Inflammatory macrophage treated with lipopolysaccharide for 1 hour (primary cell): ENCODE measurements around the gene ZNRF1.
"Not testable (repeated sequence)": the region's sequence is repeated elsewhere in the genome, so short reads cannot be mapped to it uniquely, and the experiment has no call there.

Source experiments
- DNase-seq, 2 donors: peaks; one replicate each; pipeline ENCODE4 v3.0.0-alpha.2; 2020 to 2022

Gene ZNRF1

DNA sequence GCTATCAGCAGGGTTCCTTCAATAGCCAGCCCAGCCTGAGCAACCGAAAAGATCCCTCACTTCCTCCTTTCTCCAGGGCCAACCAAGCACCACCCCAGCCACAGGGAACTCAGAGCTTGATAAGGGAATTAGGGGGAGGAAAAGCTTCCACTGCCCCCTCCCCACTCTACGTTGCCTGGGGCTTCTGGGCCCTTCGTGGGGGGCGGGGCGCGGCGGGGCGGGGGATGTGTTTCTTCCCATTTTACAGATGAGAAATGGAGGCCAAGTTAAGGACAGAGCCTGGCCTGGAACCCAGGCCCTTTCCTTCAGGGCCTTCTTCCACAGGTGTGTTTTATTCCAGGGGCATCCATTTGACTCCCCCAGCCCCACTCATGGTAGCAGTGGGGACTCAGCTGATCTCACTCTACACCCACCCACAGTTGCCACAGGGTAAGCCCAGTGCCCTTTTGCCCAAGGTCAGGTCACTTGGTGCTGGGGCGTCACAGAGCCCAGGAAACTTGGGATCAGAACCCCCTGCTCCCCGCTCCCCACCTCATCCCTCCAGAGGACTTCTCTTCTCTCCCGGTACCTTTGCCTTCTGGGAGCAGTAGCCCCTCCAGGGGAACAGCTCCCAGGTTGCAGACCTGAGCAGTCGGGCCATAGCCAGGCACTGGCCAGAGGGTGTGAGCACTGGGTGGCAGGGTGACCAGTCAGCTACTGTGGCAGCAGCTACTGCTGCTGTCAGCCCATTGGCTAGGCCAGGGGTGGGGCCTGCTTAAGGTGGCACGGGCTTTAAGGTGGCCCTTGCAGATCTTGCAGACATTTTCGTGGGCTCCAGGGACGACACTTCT lies 117.5 kb downstream of the ZNRF1 start, which contains the start of gene LDHD:
Gene LDHD, minus strand, starts transcription at position 700 of the 830 bp plus-strand sequence. Its CDS starts 60 bp downstream, at position 640.
- DNase-seq: peak; percentile 45

DNA sequence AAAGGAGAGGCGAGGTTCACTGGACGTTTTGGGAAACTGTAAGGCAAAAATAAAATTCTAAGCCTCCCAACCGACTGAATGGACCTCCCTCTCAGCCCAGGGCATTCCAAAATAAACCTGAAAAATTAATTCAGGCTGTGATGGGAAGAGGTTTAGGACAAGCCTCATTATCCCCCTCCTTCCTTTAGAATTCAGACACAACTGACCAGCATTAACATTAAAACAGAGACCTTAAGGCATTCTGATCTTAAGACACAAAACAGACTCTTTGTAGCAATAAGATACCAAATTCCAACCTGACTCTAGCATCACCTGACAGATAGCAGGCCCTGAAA lies 118.1 kb downstream of the ZNRF1 start:
- no peak for DNase-seq

- no peak for DNase-seq
Measured at GRCh38 chr16:75118943-75119539, 120.2 kb downstream of the ZNRF1 start.

DNA sequence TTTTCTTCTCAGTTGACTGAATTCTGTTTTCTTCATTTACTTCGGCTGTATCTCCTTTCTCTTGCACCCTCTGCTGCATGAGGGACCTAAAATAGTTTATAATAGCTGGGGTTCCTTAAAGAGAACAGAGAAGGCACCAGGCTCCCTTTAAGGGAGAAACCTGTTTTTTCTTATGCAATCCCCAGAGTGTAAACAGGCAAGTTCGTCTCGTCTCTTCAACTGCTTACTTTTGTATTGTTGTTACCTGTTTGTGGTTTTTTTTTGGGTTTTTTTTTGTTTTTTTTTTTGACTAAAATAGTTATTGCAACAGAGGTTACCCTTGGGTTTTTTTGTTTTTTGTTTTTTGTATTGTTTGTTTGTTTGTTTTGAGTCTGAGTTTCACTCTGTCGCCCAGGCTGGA lies 121.4 kb downstream of the ZNRF1 start:
- no peak for DNase-seq

DNA sequence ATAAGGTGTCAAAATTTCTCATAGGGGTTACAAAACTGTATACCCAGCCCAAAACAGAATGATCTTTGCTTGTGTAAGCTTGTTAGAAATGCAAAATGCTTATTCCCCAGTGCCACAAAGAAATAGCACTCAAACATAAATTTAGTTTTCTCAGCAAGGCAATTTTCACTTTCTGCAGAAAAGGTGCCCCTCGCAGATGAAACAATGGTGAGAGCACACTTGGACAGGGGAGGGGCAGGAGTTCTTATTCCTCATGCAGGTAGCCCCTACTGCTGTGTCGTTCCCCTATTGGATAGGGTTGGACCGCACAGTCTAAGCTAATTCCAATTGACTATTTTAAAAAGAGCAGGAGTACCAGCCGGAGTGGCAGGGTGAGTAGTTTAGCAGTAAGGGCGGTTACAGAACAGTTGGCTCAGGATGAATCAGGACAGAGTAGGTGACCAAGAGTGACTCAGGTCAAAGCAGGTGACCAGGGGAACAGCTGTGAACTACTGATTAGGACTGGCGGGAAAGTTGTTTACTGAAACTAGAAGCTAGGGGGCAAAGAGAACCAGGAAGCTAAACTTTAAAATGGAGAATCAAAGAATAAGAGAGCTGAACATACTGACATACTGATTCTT lies 123.2 kb downstream of the ZNRF1 start:
- no peak for DNase-seq

- DNase-seq: no peak
Measured at GRCh38 chr16:75122609-75123008, 123.8 kb downstream of the ZNRF1 start.

DNA sequence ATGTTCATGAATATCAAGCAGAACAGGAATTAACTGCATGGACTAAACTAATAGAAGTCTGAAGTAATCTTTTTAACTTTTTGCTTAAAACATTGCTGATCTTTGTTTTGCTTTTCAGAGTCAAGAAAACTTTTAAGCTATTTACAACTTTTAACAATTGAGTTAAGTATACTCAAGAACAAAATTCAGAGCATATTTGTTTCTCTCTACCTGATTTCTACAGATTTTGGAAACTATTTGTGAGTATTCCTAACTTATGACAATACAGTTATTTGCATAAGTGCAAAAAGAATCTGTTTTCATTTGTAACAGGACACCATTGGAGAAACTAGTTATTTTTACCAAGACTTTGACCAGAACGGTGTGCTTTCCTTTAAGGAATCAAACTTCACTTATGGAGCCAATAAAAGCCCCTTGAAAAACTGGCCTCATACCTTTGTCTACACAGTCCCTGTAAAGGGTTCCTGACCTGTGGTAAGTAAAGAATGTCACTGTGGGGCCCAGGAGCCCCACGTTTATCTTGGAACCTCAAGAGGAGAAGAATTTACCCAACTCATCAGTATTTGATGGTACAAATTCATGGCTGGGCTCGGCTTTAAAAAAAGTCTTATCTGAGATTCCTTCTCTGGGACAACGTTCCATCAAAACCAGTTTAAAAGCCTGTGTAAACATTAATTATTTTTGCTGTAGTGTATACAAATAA lies 129.0 kb downstream of the ZNRF1 start:
- DNase-seq: no peak

GRCh38 chr16:75129421-75130149 lies 130.8 kb downstream of the ZNRF1 start:
- not testable (repeated sequence) for DNase-seq

DNA sequence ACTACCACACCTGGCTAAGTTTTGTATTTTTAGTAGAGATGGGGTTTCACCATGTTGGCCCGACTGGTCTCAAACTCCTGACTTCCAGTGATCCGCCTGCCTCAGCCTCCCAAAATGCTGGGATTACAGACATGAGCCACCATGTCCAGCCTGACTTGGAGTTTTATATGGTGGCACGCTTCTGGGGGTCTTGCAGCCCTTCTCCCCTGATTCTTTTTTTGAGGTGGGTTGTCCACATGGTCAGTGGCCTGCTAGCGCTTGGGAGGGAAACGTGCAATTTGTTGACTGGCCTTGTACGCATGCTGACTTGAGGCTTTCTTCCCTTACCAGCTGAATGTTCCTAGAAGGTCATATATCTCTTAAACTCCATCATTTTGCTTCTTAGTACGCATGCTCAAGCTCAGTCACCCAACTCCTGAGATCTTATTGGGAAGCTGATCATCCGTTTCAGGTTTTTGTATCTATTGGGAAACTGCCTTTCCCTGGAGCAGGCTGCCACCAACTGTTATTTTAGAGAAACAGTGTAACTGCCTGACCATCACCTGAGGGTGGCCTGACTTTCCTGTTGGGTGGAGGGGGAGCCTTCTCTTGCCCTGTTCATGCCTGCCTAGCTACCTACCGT lies 131.4 kb downstream of the ZNRF1 start:
- no peak for DNase-seq

DNA sequence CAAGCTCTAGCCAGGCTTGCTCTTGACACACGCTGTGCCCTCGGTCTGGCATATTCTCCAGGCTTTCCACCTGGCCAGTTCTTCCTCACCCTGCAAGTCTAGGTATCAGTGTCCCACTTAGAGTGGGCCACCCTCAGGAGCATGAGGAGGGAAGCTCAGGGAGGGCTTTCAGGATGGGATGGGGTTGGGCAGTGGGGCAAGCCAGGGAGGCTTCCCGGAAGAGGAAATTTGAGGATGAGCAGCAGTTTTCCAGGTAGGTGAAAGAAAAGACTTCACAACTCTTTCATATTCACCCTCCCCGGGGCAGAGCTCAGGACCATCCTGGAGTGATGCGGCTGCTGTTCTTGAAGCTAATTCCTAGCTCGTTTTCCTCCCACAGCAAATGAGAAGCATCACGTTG lies 132.3 kb downstream of the ZNRF1 start:
- no peak for DNase-seq

DNA sequence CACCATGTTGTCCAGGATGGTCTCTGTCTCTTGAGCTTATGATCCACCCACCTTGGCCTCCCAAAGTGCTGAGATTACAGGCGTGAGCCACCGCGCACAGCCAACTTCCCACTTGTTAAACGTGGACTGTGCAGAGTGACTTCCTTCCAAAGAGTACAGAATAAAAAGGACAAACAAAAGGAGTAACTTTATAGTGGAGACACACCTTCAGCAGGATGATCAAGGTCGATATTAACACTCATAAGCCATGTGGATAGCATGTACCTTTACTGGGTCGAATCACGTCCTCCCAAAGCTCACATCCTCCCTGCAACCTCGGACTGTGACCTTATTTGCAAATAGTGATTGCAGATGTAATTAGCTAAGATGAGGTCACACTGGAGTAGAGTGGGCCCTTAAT lies 139.4 kb downstream of the ZNRF1 start:
- DNase-seq: no peak

GRCh38 chr16:75138636-75139035 lies 139.8 kb downstream of the ZNRF1 start:
- DNase-seq: peak; percentile 14 to 24

- DNase-seq: no peak
Measured at GRCh38 chr16:75139498-75139897, 140.7 kb downstream of the ZNRF1 start.

- peak; percentile 41 to 87 for DNase-seq
Measured at GRCh38 chr16:75143941-75144340, 145.1 kb downstream of the ZNRF1 start.

- DNase-seq: no peak
Measured at GRCh38 chr16:75147968-75148310, 149.1 kb downstream of the ZNRF1 start.

DNA sequence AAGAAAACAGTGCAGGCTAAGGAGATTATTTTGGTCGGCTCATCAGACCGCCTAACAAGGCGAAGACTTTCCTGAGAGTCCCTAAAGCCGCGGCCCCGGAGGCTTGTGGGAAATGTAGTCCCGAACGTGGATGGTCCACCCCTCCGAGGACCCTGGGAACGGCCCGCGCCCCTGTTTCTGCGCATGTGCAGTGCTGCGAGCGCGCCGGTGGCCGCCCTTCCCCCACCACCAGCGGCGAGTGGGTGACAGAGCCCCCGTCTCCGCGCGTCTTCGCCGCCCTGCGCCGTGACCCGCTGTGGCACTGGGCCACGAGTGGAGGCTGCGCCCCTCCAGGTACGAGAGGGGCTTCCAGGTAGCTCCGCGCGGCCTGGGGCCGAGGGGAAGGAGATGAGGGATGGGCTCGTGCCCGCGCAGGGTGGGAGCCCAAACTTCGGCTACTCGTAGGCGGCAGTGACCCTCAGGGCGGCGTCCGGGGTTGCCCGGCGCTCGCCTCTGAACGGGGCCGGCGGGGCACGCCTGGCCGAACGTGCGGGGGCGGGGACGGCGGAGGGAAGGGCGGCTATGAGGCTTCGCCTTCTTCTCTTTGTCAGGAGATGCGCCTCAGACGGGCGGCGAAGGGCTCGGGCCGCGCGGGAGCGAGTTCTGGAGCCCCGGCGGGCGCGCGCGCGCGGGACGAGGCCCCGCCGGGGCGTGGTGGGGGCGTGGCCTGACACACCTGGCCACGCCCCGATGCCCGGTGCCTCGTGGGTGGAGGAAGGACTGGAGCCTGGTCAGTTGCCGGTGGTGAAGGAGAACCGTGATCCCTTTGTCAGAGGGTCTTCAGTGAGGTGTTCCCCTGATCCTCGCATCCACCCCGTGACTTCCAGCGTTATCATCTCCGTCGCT lies 149.7 kb downstream of the ZNRF1 start, which contains the start of gene ZFP1:
Gene ZFP1, plus strand, starts transcription at position 214 of the 885 bp plus-strand sequence. CDS start 4,428 bp downstream, outside the sequence.
- peak; percentile 88 to 96 for DNase-seq

- DNase-seq: no peak
Measured at GRCh38 chr16:75151798-75152197, 153.0 kb downstream of the ZNRF1 start.

DNA sequence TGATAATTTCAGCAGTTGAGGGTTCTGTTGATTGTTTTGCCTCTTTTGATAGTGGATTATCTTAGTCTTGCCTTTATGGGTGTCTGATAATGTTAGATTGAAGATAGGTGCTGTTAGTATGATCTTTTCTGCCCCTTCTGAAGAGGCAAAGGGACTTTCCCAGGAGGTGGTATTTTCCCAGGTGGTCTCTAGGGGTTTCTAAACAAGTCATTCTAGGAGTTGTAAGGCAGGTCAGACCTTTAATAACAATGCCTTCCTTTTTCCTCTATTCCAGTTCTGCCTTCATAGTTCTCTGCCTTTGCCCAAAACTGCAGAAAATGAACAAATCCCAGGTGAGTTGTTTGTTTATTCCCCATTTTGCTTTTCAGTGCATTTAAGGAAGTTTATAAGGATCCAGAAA lies 153.8 kb downstream of the ZNRF1 start:
- no peak for DNase-seq

DNA sequence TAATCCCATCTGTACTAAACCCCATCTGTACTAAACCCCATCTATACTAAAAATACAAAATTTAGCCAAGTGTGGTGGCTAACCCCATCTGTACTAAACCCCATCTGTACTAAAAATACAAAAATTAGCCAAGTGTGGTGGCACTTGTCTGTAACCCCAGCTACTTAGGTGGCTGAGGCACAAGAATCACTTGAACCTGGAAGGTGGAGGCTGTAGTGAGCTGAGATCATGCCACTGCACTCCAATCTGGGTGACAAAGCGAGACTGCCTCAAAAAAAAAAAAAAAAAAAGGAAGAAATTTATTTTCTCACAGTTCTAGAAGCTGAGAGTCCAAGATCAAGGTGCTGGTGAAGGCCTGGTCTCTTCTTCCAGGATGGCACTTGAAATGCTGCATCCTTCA lies 161.6 kb downstream of the ZNRF1 start:
- no peak for DNase-seq
